Measurements from ENCODE around the gene COL9A2.

COL9A2 gene

GRCh38 chr1:40361201-40361600 lies 44.1 kb upstream of the COL9A2 start:
- no peaks in the 10 kb centered on the region for H3K36me3 ChIP-seq (replicated peaks)
- H3K27ac ChIP-seq, result no peak overlapping the region
- no peak overlapping the region for H3K4me3 ChIP-seq (ENCODE audit: low read depth, low read length)
- no peak for DNase-seq
- in situ Hi-C loops (cut with HindIII; ENCODE audit: low pct_ligation_motif_present, low sequenced_read_pairs), result no loop called here
- H3K27me3 ChIP-seq (replicated peaks), result no peaks in the 10 kb centered on the region
- TF ChIP-seq, protein P1, sequence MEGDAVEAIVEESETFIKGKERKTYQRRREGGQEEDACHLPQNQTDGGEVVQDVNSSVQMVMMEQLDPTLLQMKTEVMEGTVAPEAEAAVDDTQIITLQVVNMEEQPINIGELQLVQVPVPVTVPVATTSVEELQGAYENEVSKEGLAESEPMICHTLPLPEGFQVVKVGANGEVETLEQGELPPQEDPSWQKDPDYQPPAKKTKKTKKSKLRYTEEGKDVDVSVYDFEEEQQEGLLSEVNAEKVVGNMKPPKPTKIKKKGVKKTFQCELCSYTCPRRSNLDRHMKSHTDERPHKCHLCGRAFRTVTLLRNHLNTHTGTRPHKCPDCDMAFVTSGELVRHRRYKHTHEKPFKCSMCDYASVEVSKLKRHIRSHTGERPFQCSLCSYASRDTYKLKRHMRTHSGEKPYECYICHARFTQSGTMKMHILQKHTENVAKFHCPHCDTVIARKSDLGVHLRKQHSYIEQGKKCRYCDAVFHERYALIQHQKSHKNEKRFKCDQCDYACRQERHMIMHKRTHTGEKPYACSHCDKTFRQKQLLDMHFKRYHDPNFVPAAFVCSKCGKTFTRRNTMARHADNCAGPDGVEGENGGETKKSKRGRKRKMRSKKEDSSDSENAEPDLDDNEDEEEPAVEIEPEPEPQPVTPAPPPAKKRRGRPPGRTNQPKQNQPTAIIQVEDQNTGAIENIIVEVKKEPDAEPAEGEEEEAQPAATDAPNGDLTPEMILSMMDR (IDR thresholded peaks at IDR 0.05; ENCODE audit: low read depth, low read length, missing control alignments), result no peak

DNA sequence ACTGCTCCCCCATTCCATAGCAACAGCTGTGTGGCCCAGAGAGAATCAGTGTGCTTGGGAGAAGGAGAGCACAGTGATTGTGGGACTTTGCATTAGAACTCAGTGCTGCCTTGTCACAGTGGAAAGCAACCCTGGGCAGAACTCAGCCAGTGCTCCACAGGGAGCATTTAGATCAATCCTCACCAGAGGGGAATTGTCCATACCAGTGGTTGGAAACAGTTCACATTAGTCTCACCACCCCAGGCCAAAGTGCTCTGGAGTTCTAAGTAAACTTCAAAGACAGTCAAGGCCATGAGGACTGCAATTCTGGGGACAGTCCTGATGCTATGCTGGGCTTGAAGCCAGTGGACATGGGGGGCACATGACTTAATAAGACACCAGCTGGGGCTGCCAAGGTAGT lies 43.5 kb upstream of the COL9A2 start:
- Histone ChIP-seq H3K27ac (no peak overlapping the region), H3K36me3 (replicated peaks) (no peaks in the 10 kb centered on the region), H3K4me3 (ENCODE audit: low read depth, low read length) (no peak overlapping the region), H3K27me3 (replicated peaks) (no peaks in the 10 kb centered on the region)
- no peak for DNase-seq
- in situ Hi-C loops (cut with HindIII; ENCODE audit: low pct_ligation_motif_present, low sequenced_read_pairs), result no loop called here
- TF ChIP-seq, protein P1 (IDR thresholded peaks at IDR 0.05; ENCODE audit: low read depth, low read length, missing control alignments), result no peak

DNA sequence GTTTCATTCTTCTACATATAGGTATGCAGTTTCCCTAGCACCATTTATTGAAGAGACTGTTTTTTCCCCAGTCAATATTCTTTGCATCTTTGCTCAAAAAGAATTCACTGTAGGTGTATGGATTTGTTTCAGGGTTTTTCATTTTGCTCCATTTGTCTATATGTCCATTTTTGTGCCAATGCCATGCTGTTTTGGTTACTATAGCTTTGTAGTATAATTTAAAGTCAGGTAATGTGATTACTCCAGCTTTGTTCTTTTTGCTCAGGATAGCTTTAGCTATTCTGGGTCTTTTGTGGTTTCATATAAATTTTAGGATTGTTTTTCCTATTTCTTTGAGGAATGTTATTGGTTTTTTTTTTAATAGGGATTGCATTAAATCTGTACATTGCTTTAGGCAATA lies 40.5 kb upstream of the COL9A2 start:
- no peak for DNase-seq
- in situ Hi-C loops (cut with HindIII; ENCODE audit: low pct_ligation_motif_present, low sequenced_read_pairs), result no loop called here
- H3K4me3 ChIP-seq (ENCODE audit: low read depth, low read length), result no peak overlapping the region
- TF ChIP-seq, protein P1 (IDR thresholded peaks at IDR 0.05; ENCODE audit: low read depth, low read length, missing control alignments), result no peak
- H3K36me3 ChIP-seq (replicated peaks), result no peaks in the 10 kb centered on the region
- H3K27ac ChIP-seq, result no peak overlapping the region
- H3K27me3 ChIP-seq (replicated peaks), result no peaks in the 10 kb centered on the region

DNA sequence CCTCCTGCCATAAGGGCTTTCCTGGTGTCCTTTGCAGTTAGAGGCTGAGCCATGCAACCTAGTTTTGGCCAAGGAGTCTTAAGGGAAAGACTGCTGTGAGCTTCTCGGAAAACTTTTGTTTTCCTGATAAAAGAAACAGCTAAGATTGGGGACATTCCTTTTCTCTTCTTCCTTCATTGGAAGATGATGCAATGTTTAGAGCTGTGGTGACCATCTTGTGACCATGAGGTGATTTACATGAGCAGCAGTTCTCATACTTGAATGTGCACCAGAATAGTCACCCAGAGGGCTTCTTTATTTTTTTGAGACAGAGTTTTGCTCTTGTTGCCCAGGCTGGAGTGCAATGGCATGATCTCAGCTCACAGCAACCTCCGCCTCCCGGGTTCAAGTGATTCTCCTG lies 36.0 kb upstream of the COL9A2 start:
- Histone ChIP-seq H3K4me3 (ENCODE audit: low read depth, low read length) (no peak overlapping the region), H3K27ac (no peak overlapping the region), H3K27me3 (replicated peaks) (no peaks in the 10 kb centered on the region), H3K36me3 (replicated peaks) (no peaks in the 10 kb centered on the region)
- in situ Hi-C loops (cut with HindIII; ENCODE audit: low pct_ligation_motif_present, low sequenced_read_pairs), result no loop called here
- no peak for DNase-seq
- TF ChIP-seq, protein P1 (IDR thresholded peaks at IDR 0.05; ENCODE audit: low read depth, low read length, missing control alignments), result no peak

GRCh38 chr1:40352126-40352525 lies 35.0 kb upstream of the COL9A2 start:
- Histone ChIP-seq H3K36me3 (replicated peaks) (no peaks in the 10 kb centered on the region), H3K4me3 (ENCODE audit: low read depth, low read length) (no peak overlapping the region), H3K27me3 (replicated peaks) (no peaks in the 10 kb centered on the region), H3K27ac (no peak overlapping the region)
- TF ChIP-seq, protein P1 (IDR thresholded peaks at IDR 0.05; ENCODE audit: low read depth, low read length, missing control alignments), result no peak
- no peak for DNase-seq
- in situ Hi-C loops (cut with HindIII; ENCODE audit: low pct_ligation_motif_present, low sequenced_read_pairs), result no loop called here

DNA sequence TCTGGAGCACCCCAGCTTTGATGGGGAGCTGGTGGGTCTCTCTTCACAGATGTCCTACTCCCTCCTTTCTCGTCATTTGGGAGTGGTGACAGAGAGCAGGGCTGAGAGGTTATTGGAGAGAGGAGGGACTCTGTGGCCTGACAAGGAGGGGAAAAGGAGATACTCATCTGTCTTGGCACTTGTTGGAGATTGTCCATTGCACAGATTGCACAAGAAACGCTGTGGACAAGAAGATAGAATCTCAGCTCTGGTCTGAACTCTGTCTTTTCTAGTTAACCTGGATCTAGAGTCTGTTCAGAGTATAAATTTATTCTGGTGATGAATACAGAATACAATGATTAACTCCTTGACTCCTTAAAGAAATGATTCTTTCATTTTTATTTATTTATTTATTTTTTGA lies 34.0 kb upstream of the COL9A2 start:
- Histone ChIP-seq H3K27me3 (replicated peaks) (no peaks in the 10 kb centered on the region), H3K27ac (no peak overlapping the region), H3K36me3 (replicated peaks) (no peaks in the 10 kb centered on the region), H3K4me3 (ENCODE audit: low read depth, low read length) (no peak overlapping the region)
- in situ Hi-C loops (cut with HindIII; ENCODE audit: low pct_ligation_motif_present, low sequenced_read_pairs), result no loop called here
- no peak for DNase-seq
- TF ChIP-seq, protein P1 (IDR thresholded peaks at IDR 0.05; ENCODE audit: low read depth, low read length, missing control alignments), result no peak
